Nucleus accumbens (tissue), 56 donors: ENCODE data around the gene AP1G2.
"Not testable (repeated sequence)": the region's sequence is repeated elsewhere in the genome, so short reads cannot be mapped to it uniquely, and the experiment has no call there.

Source experiments
- DNase-seq, 56 donors: peaks; one replicate each; lab custom pipeline; 2025; lab: John Stamatoyannopoulos, UW

Gene AP1G2

DNA sequence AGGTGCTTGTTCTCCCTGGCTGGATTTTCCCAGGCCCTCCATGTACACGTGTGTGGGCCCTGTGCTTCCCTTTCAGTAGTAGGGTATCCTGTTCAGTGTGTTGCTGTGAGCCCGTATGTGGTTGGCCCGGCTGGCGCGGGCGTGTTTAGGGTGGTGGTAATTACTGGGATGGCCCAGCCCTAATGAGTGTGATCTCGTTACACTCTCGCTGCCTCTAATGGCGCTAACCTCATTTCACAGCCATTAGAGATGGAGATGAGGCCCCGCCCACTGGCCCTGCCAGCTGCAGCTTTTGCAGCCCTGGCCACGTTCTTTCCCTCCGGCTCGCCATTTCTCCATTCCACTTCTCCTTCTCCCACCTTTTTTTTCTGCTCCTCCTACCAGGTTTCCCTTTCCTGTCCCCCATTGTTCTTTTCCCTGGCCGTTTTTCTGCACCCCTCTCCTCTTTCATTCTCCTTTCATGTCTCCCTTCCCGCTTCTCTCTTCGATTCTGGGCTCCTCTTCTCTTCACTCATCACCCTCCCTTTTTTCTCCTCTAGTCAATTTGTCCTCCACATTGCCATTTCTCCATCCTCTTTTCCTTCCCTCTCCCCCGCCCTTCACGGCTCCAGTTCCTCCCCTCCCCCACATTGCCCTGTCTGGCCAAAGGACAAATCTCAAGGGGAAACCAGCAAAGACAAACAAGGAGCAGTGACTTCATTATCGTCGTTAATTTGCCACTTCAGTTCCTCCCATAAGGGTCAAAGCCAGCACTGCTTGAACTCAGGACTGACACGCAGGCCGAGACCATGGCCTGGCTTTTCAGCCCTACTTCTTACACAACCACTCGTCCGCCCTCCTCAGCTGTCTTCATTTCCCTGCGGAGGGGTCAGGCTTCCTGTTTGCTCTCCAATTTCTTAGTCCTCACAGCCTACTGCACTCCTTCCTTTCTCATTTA, 22.8 kb downstream of the AP1G2 start:
- DNase-seq = peak in 35 of 56 donors; percentile 12 to 68 (median 34)

DNA sequence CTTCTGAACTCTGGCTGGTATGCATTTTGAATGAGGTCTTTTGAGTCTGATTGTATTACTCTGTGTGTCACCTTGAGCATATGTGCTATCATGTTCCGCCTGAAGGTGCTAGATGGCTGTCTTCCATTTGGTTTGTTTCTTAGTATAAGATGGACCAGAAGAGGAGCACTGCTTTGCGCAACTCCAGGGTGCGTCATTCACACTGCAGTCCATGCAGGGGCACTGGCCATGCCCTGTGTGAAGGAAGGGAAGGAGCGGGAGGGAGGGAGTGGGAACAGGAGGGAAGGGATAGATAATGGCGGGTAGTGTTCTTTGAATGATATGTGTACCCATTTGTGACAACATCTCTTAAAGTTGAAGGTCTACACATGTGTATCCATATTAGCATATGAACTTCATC, 24.2 kb downstream of the AP1G2 start:
- DNase-seq = no peak

DNA sequence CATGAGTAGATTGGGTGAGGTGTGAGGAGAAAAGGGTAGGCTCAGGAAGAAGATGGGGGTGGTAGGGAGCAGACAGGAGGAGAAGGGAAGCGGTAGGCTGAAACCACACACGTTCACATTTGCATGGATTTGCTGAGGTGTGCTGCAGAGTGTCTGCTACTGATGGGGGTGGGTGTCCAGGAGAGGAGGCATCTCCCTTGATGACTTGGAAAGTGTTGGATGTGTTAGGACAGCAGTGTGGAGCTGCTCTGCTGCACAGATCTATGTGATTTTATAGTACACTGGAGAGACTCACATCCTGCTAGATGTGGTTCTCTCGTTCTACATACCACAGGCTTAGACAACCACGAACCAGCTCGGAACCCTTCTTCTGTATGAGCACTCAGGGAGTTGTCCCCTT, 25.3 kb downstream of the AP1G2 start:
- DNase-seq = no peak

DNA sequence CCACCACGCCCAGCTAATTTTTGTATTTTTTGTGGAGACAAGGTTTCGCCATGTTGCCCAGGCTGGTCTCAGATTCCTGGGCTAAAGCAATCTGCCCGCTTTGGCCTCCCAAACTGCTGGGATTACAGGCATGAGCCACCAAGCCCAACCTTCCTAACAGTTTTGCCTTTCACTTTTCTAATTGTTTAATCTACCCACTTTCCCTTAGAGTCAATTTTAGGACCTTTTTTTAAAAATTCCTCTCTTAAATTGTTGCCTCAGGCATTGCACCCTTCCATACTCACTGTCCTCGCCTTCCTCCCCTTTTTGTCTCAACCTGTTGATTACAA, 27.5 kb downstream of the AP1G2 start:
- no peak for DNase-seq

DNA sequence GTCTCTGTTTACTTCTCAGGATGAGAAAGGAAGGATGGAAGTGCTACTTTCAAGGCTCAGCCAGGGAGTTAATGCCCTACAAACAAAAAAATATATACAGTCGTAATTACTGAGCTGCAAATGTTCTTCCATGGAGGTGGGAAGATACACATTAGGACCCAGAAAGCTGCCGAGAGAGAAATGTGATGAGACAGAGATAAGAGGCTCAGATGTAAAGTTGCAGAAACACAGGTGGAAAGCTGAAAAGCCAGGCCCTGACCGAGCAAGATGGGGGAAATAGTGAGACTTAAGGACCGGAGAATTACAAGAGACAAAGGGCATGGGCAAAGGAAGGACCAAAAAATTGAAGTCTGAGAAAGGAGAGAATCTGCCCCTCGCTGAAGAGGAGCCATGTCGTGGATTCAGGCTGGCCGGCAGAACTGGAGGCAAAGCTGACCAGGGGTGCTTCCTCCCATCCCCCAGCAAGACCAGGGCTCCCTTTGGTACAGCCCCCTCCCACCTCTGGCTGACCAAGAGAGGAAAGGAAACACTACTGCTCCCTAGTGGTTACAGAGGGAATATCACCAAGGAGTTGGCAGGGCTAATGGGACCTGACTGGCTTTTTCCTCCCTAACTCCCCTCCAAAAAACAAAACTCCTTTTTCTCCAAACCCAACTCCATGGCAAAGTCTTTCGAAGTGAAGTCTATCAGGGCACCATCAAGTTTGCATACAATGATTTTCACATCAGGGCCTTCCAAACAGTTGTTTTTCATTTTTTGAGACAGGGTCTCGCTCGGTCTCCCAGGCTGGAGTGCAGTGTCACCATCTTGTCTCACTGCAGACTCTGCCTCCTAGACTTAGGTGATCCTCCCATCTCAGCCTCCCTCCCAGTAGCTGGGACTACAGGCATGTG, 28.1 kb downstream of the AP1G2 start:
- peak in 35 of 56 donors; percentile 16 to 65 (median 34) for DNase-seq

DNA sequence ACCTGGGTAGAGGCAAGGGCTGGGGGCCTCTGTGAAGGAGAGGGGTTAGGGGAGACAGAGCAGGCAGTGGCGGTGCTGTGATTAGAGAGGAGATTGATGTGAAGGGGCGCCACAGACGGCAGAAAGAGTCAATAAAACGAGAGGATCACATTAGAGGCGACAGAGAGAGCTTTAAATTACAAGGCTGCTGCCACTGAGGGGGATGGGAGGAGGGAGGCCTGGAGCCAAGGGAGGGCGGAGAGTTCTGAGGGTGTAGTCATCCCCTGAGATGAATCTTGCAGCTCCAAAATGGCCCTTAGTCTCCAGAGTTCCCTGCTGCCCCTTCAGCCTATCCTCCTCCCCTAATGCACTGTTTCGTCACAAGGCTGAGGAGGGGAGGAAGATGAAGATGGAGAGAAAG, 28.8 kb downstream of the AP1G2 start:
- peak in 34 of 56 donors; percentile 11 to 65 (median 35) for DNase-seq

DNA sequence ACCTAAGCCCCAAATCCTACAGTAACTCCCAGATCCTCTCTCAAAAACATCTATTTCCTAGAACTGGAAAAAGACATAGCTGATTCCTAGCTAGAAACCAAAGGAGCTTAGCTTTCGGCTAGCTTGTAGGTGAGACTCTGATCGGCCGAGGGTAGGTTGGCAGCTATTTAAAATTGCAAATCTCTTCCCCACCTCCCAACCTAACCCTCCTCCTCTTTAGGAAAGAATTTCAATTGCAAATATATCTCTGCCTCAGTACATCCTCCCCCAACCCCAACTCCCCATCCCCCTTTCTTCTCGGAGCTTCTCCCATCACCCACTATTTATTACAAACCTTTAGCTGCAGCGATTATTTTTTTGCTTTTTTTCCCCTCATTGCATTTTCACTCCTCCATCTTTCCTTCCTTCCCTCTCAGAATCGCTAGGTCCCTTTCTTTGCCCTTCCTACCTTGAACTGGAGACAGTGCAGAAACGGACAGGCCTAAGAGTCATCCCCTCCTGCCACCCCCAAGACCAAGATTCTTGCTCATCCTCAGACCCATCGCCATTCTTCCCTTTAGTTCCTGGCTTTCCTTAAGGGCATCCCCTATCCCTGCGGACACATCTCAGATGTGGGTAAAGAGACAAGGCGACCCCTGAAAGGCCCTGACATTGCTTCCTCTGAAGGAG, 29.4 kb downstream of the AP1G2 start:
- DNase-seq = peak in 2 of 56 donors; percentile 11 to 56

DNA sequence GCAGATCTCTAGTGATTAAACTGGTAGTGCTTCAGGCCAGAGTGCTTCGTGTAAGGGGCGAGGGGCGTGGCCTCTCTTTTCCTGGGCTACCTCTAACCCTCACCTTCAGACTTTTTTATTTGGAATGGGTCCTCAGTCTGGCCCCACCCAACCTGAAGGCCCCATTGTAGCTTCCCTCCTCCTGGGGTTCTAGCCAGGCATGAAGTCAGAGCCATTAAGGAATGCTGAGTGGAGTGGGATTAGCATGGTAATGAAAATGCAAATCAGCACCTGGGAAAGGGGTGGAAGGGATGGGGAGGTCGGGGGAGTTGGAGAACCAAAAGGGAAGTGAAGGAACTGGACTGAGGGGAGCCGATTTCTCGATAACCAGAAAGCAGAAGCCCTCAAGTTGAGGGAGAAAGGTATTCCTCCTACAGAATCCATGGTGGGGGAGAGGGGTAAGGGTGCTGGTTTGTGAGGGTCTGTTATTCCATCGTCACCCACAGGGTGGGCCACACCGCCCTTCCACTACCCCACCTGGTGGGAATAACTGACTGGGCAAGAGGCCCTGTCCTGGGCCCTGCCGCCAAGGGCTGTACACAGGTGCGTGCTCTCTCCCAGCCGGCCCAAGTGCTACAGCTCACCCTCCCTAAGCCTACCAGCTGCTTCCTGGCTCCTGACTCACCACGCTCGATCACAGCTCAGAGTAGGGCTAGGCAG, 30.1 kb downstream of the AP1G2 start:
- peak in 10 of 56 donors; percentile 13 to 36 (median 25) for DNase-seq

DNA sequence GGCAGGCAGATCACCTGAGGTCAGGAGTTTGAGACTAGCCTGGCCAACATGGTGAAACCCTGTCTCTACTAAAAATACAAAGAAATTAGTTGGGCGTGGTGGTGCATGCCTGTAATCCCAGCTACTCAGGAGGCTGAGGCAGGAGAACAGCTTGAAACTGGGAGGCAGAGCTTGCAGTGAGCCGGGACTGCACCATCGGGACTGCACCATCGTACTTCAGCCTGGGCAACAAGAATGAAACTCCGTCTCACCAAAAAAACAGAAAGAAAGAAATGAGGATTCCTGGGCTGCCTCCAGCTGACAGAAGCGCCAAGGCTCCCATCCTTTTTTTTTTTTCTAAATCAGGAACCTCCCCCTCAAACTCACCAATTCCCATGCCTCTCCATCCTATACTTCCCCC, 30.7 kb downstream of the AP1G2 start:
- not testable (repeated sequence) for DNase-seq

DNA sequence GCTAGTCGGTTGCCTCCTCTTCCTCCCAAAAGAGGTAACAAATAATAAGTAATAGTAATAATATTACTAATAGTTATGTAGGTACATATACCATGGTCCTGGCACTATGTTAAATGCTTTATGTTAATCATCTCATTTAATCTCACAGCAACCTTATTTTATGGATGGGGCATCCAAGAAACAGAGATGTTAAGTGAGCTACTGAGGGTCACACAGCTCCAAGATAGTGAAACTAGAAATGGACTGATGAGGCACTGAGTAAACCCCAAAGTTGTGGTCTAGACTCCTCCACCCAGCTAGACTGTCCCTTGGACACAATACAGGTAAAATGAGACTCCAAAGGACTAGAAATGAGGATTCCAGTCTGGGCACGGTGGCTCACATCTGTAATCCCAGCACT, 31.1 kb downstream of the AP1G2 start:
- DNase-seq = no peak

DNA sequence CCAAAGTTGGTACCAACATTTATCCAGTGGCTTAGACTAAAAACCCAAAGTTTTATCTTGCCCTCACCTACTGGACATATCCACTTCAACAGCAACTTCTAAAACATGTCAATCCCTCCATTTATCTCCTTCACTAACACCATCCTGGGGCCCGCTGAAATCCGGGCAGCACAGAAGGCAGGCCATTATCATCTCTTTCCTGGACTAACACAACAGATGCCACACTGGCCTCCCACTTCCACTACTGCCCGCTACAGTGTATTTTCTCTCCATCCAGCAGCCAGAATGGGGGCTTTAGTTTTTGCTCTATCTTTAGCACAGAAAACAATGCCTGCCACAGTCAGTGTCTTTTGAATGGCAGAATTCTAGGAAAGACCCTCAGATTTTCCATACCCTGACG, 31.6 kb downstream of the AP1G2 start:
- no peak for DNase-seq

DNA sequence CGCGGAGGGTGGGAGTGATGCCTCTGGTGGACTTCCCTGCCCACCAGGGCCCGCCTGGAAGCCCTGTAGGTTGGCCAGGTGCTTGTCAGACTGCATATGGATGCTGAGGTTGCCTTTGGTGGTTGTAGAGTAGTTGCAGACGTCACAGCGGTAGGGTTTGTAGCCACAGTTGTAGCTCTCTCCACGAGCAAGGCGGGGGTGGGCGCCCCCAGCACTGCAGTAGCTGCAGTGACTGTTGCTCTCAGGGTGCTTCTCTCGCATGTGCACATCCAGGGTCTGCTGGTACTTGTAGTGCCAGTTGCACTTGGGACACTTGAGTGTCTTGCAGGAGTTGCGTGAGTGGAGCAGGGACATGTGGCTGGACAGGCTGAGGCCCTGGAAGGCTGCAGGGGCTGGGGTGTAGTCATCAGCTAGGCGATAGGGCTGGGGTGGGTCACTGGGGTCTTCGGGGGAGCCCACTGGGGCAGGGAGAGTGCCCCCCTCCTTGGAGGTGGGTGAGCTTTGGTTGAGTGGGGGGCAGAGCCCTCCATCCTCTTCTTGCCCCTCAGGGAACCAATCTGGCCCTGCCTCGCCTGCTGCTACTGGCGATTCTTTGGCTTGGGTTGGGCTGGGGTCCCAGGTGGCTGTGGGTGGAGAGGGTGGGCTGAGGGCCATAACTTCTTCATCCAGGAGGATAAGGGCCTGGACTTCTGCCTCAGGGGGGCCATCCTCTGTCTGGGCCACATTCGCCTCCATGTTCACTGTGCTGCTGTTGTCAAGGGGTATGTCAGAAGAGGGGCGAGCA, 33.7 kb downstream of the AP1G2 start:
- no peak for DNase-seq

DNA sequence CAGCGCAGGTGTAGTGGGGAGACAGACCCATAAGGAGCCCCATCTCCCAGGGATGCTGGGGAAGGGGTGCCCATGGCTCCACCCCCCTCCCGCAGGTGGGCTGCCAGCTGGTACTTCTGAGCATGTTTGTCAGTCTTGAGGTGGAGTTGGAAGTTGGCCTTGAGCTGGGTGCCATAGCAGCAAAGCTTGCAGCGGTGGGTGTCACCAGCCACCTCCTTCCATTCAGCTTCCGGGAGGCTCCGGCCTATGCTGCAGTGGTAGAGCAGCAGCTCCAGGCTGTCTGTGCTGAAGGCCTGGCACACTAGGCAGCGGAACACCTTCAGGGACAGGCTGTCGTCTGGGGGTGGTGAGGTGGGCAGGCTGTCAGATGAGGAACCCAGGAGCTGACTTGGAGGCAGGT, 34.9 kb downstream of the AP1G2 start:
- no peak for DNase-seq

DNA sequence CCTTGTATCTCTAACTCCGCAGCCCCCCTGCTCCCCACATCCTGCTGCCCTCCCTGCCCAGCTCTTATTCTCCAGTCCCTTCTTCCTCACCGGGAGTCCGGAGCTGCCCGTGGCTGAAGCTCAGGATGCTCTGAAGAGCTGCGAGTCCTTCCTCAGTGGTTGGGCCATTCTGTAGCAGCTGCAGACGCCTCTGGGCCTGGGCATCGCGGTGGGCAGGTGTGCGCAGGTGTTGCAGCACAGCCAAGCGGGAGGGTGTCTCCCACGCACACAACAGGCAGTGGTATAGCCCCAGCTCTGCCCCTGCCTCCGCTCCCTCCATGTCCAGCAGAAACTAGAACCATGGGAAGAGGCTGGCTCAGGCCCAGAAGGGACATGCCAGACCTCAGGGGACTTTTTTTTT, 36.2 kb downstream of the AP1G2 start:
- DNase-seq = no peak

DNA sequence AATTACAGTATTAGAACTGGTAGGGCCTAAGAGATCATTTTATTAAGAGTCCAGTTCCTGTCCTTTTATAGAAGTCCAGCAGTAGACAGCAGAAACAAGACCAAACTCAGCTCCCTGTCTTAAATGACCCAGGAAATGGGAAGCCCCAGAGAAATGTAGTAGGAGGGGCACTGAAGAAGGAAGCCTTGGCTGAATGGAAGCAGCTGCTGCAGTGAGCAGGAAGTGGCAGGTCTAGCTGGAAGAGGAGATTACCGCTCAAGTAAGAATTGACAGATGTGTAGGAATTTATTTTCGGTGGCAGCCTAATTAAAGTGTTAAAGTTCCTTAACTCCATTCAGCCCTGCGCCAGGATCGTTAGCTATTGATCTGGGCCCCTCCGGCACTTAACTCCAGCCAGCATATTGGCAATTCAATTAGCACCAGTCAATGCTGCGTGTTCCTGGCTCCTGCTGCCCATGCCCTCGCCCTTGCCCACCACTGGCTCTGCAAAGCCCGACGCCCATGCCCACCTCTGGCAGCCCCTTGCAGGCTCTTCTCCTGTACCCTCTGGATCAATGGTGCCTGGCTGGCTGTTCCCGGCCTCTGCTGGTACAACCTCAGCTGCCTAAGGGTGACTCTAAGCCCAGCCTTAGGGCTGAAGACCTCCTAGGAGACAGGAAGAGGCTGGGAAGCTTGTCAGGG, 37.1 kb downstream of the AP1G2 start:
- DNase-seq = no peak

DNA sequence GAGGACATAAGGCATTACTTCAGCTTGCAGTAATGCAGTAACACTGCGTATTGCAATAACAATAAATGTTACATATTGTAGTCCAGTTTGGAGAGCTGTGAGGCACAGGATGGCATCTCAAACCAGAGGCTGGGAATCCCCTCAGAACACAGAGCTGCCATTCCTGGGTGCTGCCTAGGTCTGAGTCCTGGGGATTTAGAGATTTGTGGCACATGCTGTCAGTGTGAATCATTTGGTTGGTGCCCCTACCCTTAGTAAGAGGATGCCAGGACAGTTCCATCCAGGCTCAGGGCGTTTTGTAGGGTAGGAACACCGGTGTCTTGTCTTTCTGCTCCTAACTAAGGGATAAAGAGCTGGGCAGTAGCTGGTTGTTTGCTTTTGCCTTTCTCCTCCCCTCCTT, 38.6 kb downstream of the AP1G2 start:
- DNase-seq = no peak

DNA sequence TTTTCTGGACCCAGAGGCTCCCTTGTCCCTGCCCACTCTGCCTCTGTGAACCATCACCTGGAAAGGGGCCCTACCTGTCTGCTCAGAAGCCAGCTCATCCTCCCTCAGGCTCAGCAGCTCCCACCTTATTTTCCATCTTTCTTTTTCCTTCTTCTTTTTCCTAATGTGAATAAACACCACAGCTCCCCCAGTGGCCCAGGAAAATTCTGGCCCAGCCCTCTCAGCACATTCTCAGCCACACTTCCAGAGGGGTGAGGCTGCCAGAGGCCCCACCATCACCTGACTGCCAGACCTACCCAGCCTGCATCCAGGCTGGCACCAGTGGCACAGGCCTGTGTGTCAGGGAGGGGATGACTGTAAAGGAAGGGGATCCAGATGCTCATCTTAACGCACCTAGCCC, 39.0 kb downstream of the AP1G2 start:
- DNase-seq = peak in 6 of 56 donors; percentile 15 to 30 (median 20)

DNA sequence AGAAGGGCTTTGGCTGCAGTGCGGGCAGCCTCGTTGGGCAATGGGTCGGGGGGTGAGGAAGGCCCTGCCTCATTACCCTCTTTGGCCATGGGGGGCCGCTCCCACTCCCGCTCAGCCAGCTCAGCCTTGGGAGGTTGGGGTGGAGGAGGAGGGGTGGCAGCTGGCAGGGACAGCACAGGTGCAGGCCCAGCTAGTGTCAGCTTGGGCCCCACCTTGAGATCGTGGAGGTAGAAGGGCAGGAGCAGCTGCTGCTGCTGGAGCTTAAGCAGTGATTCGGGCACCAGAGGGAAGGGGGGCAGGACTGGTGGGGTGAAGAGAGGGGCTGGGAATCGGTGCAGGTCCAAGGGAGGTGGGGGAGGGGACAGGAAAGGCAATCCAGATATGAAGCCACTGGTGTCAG, 42.0 kb downstream of the AP1G2 start:
- no peak for DNase-seq

DNA sequence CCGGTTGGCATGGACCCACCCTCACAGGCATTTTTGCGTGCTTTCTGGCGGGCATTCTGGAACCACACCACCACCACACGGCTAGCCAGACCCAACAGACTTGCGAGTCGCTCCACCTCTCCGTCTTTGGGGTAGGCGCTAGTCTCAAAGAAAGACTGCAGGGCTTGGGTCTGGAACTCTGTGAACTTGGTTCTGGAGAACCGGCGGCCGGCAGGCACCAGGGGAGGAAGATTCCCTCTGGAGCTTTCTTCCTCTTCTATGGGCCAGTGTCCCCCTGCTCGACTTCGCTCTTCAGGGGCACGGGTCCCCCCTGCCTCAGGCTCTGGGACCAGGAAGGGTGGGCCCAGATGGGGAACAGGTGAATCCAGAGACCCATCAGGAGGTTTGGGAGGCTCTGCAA, 42.6 kb downstream of the AP1G2 start:
- DNase-seq = no peak
